BLaER1 treated with 17β-estradiol and CSF1 and Interleukin-3, amounts not matched to agents 10 nM and 100 nM (cell line): ENCODE data around the gene CPNE5.
A peak's percentile ranks its signal among the peaks of the same experiment; 100 is the strongest.

Source experiments
- H3K27ac ChIP-seq, 11 experiments: shearing (Covaris generic); formaldehyde crosslinking; 2 replicates each; pipeline ENCODE4 v1.8.1; 2022
- H3K27me3 ChIP-seq, 11 experiments: shearing (Covaris generic); formaldehyde crosslinking; 2 replicates each; pipeline ENCODE4 v1.8.1; 2022
- H3K36me3 ChIP-seq, 11 experiments: shearing (Covaris generic); formaldehyde crosslinking; 2 replicates each; pipeline ENCODE4 v1.8.1; 2022
- H3K4me1 ChIP-seq, 10 experiments: shearing (Covaris generic); formaldehyde crosslinking; 2 replicates each; pipeline ENCODE4 v1.8.1; 2022
- H3K4me2 ChIP-seq, 11 experiments: shearing (Covaris generic); formaldehyde crosslinking; 2 replicates each; pipeline ENCODE4 v1.8.1; 2022
- H3K4me3 ChIP-seq, 10 experiments: shearing (Covaris generic); formaldehyde crosslinking; 2 replicates each; pipeline ENCODE4 v1.8.1; 2022
- H3K9ac ChIP-seq, 11 experiments: shearing (Covaris generic); formaldehyde crosslinking; 2 replicates each; pipeline ENCODE4 v1.8.1; 2022
- H3K9me3 ChIP-seq, 11 experiments: shearing (Covaris generic); formaldehyde crosslinking; replicated peaks in 1 of 11; 2 replicates each; pipeline ENCODE4 v1.8.1; 2022
- H4K20me1 ChIP-seq, 11 experiments: shearing (Covaris generic); formaldehyde crosslinking; 2 replicates each; pipeline ENCODE4 v1.8.1; 2022
- Cebpa-rat ChIP-seq, 11 experiments: shearing (Covaris generic); IDR thresholded peaks; 2 replicates each; pipeline ENCODE4 v1.8.1; 2022

CPNE5 gene

DNA sequence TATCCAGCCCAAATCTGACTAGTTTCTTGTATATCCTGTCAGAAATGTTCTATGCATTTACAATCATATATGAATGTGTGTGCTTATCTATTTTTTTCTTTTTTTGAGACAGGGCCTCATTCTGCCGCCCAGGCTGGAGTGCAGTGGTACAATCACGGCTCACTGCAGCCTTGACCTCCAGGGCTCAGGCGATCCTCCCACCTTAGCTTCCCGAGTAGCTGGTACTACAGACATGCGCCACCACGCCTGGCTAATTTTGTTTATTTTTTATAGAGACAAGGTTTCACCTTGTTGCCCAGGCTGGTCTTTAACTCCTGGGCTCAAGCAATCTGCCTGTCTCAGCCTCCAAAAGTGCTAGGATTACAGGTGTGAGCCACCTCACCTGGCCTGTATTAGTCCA is 144.6 kb downstream of the CPNE5 start:
- Histone ChIP-seq H3K4me3 (no peak overlapping the region), H3K4me2 (peak overlapping the region in 9 of 11 experiments; percentile 2 to 67 (median 44); a peak in 16 of 22 replicates), H3K9me3 (peaks cover 0 to 9% (median 6%) of the 10 kb centered on the region in 11 experiments; a peak in 14 of 22 replicates), H3K4me1 (peaks cover 25 to 66% (median 44%) of the 10 kb centered on the region in 10 experiments), H3K36me3 (no peaks in the 10 kb centered on the region), H3K9ac (no peak overlapping the region), H3K27ac (peak overlapping the region in 1 of 11 experiments; percentile 12; a peak in 1 of 22 replicates), H3K27me3 (no peaks in the 10 kb centered on the region), H4K20me1 (peaks cover 0 to 33% (median 13%) of the 10 kb centered on the region in 11 experiments; a peak in 14 of 22 replicates)
- no peak for TF ChIP-seq Cebpa-rat (IDR thresholded peaks at IDR 0.05)

DNA sequence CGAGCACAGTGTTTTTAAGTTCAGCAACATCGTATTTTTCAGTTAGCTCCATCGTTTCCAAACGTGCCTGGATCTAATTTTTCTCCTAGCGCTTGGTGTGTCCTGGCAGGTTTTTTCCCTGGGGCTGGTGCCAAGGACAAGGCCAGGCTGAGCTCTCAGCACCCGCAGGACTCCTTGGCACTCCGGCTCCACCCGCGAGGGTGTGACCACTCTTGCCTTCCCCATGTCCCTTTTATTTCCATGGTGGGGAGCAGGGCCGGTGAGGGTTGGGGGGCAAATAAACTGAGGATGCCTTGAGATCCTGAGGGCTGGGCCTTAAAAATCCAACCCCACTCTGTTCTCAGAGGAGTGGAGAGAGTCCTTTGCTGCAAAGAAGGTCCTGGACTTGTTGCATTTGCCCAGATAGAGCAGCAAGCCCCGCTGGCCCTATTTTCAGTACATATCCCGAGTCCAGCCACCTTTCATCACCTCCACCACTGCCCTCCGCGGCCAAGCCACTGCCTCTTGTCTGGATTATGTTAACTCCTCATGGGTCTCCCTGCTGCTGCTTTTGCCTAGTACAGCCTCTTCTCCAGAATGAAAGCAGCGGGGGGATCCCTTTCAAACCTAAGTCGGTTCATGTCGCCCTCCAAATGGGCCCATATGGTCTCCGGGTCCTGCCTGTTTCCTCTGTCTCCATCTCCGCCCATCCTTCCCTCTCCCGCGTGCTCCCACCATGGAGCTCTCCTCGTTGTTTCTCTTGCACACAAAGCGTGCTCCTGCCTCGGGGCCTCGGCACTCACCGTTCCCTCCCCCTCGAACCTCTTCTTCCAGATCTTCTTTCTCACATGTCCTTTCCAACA is 146.2 kb downstream of the CPNE5 start:
- TF ChIP-seq Cebpa-rat (IDR thresholded peaks at IDR 0.05), result no peak
- peaks cover 0 to 9% (median 6%) of the 10 kb centered on the region in 11 experiments; a peak in 14 of 22 replicates for H3K9me3 ChIP-seq
- peak overlapping the region in 2 of 11 experiments; percentile 4 to 6; a peak in 1 of 22 replicates for H3K27ac ChIP-seq
- H3K9ac ChIP-seq, result no peak overlapping the region
- H3K27me3 ChIP-seq, result no peaks in the 10 kb centered on the region
- peaks cover 0 to 3% (median under 1%) of the 10 kb centered on the region in 11 experiments; a peak in 5 of 22 replicates for H3K36me3 ChIP-seq
- H3K4me2 ChIP-seq, result peak overlapping the region; percentile 50 to 86 (median 70); a peak in 12 of 22 replicates
- H4K20me1 ChIP-seq, result peaks cover 6 to 47% (median 26%) of the 10 kb centered on the region in 11 experiments; a peak in 18 of 22 replicates
- no peak overlapping the region for H3K4me3 ChIP-seq
- peaks cover 25 to 57% (median 44%) of the 10 kb centered on the region in 10 experiments for H3K4me1 ChIP-seq

DNA sequence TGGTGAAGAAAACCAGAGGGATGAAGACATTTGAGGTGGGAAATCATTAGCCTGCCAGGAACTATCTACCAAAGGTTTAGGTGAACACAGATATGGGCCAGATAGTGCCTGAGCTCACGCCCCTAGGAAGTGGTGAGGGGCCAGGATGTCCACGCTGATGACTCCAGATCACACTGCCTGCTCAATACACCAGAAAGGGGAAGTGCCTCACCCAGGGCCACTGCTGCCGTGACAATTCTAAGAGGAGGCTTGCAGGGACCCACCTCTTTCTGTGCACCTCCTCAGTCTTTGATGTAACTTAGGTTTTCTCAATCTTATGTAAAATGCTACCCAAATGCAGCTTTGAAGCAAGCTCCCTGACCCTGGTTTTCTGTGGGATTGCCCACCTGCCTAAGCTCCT is 147.0 kb downstream of the CPNE5 start:
- Histone ChIP-seq H3K27me3 (no peaks in the 10 kb centered on the region), H4K20me1 (peaks cover 15 to 56% (median 35%) of the 10 kb centered on the region in 11 experiments; a peak in 21 of 22 replicates), H3K36me3 (peaks cover 0 to 11% (median 9%) of the 10 kb centered on the region in 11 experiments; a peak in 20 of 22 replicates), H3K9ac (0 out of 22 replicates have a peak overlapping the region, but pooled peaks of 1 of the 11 experiments have one; percentile 29), H3K4me1 (peaks cover 25 to 51% (median 42%) of the 10 kb centered on the region in 10 experiments), H3K9me3 (peaks cover 0 to 4% (median 3%) of the 10 kb centered on the region in 11 experiments; a peak in 14 of 22 replicates), H3K4me3 (no peak overlapping the region), H3K4me2 (peak overlapping the region; percentile 50 to 86 (median 70)), H3K27ac (peak overlapping the region in 7 of 11 experiments; percentile 6 to 59 (median 26); a peak in 9 of 22 replicates)
- no peak for TF ChIP-seq Cebpa-rat (IDR thresholded peaks at IDR 0.05)

DNA sequence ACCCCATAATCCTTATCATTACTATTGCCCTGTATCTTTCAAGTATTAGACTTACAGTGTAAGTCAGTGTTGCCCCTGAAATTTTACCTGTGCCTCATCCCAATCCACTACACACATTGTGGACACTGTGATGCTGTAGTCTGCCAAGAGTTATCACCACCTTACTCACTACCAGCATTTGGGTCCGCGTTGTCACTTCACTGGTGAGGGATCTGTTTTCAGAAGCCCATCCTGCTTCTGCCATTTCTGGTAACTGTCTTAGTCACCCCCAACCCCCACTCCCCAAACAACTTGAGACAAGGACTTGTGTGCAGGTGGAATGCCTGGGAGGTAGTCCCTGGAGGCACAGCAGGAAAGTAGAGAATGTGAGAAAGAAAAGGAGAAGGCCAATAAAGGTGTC is 147.6 kb downstream of the CPNE5 start:
- peaks cover 5 to 18% (median 15%) of the 10 kb centered on the region in 11 experiments for H3K36me3 ChIP-seq
- H3K4me3 ChIP-seq, result no peak overlapping the region
- TF ChIP-seq Cebpa-rat (IDR thresholded peaks at IDR 0.05), result no peak
- H3K27me3 ChIP-seq, result no peaks in the 10 kb centered on the region
- peaks cover 25 to 56% (median 46%) of the 10 kb centered on the region in 10 experiments for H3K4me1 ChIP-seq
- H4K20me1 ChIP-seq, result peaks cover 21 to 62% (median 41%) of the 10 kb centered on the region in 11 experiments
- 0 out of 22 replicates have a peak overlapping the region, but pooled peaks of 1 of the 11 experiments have one; percentile 29 for H3K9ac ChIP-seq
- H3K9me3 ChIP-seq, result no peaks in the 10 kb centered on the region; a peak in 1 of 22 replicates
- peak overlapping the region in 7 of 11 experiments; percentile 6 to 59 (median 26); a peak in 9 of 22 replicates for H3K27ac ChIP-seq
- H3K4me2 ChIP-seq, result peak overlapping the region; percentile 50 to 86 (median 70)

DNA sequence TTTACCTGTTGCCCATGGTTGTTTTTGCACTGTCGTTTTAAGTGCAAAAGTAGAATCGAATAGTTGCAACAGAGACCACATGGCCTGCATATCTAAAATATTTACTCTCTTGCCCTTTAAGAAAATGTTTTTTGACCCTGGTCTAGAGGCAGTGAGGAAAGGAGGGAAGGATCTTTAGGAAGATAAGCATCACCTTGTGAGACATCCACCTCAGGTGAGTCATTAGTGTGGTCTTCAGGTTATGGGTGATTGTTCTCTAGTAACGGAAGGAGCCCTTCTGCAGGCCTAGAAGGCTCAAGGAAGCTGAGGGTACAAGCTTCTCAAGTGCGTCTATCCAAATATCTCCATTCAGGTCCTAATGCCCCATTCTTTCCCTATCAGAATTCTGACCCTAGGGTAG is 148.2 kb downstream of the CPNE5 start:
- peaks cover 24 to 58% (median 49%) of the 10 kb centered on the region in 10 experiments for H3K4me1 ChIP-seq
- peak overlapping the region in 2 of 11 experiments; percentile 26 to 59; a peak in 2 of 22 replicates for H3K27ac ChIP-seq
- no peak for TF ChIP-seq Cebpa-rat (IDR thresholded peaks at IDR 0.05)
- no peak overlapping the region for H3K9ac ChIP-seq
- H3K4me3 ChIP-seq, result no peak overlapping the region
- no peaks in the 10 kb centered on the region for H3K27me3 ChIP-seq
- H4K20me1 ChIP-seq, result peaks cover 27 to 68% (median 47%) of the 10 kb centered on the region in 11 experiments
- H3K36me3 ChIP-seq, result peaks cover 11 to 24% (median 21%) of the 10 kb centered on the region in 11 experiments
- H3K9me3 ChIP-seq, result no peaks in the 10 kb centered on the region; a peak in 1 of 22 replicates
- H3K4me2 ChIP-seq, result peak overlapping the region in 8 of 11 experiments; percentile 50 to 86 (median 72); a peak in 12 of 22 replicates
